CD4-positive, alpha-beta T cell treated with Interleukin-15 for 1 hour (primary cell): ENCODE data around the gene NTHL1.

Experiments
- DNase-seq: peaks from one replicate; pipeline ENCODE4 v3.0.0-alpha.2; 2020

NTHL1 gene

GRCh38 chr16:2062801-2063200 lies 15.2 kb upstream of the NTHL1 start:
- no peak for DNase-seq

GRCh38 chr16:2061526-2061925 lies 13.9 kb upstream of the NTHL1 start:
- no peak for DNase-seq

DNA sequence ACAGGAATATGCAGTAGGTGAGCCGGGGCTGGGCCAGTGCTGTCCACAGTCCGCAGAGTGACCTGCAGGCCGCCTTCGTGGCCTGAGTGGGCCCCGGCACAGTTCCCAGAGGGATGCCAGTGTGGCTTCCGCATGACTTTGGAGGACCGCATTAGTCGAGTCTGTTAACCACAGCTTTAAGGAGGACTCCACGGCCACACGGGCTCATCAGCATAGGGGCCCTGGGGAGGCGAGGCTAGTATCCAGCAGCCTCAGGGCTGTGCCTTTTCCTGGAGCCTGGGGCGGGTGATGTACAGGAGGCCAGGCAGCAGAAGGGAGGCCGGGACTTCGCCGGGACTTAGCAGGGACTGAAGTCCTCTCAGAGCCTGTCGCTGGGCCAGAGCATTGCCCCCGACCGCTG lies 13.4 kb upstream of the NTHL1 start:
- no peak for DNase-seq

DNA sequence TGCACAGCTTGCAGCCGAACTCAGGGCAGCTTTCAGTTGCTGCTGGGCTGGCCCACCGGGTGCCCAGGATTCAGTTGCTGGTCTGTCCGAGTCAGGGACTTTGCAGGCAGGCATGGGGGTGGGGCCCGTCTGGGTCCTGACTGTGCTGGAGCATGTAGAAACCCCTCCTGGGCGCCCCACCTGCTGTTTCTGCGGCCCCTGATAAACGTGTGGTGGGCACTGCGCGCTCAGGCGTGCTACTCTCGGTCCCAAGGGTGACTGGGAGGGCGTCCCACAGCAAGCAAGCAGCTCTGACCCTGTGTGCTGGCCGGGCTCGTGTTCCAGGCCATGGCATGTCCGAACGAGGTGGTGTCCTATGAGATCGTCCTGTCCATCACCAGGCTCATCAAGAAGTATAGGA lies 12.7 kb upstream of the NTHL1 start:
- DNase-seq = no peak

DNA sequence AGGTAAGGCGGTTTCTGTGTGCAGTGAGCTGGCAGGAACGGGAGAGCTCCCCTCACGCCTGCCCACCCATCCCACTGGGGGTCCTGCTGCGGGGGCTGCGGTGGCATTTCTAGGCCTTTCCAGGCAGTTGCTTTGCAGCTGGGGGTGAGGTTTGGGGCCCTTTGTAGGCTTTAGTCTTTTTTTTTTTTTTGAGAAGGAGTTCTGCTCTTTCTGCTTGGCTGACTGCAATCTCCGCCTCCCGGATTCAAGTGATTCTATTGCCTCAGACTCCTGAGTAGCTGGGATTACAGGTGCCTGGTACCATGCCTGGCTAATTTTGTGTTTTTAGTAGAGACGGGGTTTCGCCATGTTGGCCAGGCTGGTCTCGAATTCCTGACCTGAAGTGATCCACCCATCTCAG lies 11.2 kb upstream of the NTHL1 start:
- no peak for DNase-seq

GRCh38 chr16:2058420-2058819 lies 10.8 kb upstream of the NTHL1 start:
- no peak for DNase-seq

- no peak for DNase-seq
Observed at GRCh38 chr16:2057438-2057837, 9.8 kb upstream of the NTHL1 start.

- DNase-seq = no peak
Observed at GRCh38 chr16:2056681-2057407, 9.2 kb upstream of the NTHL1 start.

GRCh38 chr16:2056077-2056476 lies 8.4 kb upstream of the NTHL1 start:
- no peak for DNase-seq

DNA sequence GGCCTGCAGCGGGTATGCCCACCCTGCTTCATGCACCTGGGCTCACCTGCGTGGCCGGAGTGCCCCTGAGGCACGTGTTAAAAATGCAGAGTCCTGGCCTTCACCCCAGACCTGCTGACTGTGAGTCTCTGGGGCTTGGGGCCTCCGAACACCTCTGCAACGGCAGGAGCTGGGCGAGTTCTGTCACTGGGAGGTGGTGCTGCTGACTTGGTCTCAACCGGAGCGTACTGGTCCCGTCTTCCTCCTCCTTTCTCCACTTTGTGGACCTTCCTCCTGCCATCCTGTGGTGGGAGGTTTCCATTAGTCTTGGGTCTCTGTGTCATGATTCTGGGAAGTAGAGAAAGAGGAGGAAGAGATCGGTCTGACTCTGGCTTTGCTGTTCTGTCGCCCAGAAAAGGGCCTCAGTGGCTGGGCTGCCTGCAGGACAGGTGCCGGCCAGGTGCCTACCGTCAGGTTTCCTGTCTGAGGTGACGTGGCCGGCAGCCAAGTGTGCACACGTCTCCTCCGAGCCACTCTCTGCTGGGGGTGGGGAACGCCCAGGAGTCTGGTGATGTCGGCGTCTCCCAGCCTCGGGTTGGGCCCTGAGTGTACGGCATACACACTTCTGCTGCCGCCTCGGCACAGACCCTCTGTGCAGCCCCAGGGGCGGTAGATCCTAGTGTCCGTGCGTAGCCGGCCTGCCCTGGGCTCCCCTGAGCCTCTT lies 7.1 kb upstream of the NTHL1 start:
- DNase-seq = no peak

GRCh38 chr16:2053897-2054296 lies 6.3 kb upstream of the NTHL1 start:
- DNase-seq = no peak

DNA sequence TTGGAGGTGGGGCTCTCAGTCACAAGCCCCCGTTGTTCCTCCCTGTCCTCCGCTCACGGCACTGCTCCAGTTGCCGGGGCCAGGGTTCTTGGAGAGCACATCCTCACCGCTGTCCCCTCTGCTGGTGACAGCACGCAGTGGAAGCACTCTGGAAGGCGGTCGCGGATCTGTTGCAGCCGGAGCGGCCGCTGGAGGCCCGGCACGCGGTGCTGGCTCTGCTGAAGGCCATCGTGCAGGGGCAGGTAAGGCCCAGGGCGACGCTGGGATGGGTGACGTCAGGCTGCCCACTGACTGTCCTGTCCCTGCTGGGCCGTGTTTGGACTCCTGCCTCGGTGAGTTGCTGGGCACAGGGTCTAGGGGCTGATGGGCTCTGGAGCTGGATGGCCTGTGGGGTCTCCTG lies 5.6 kb upstream of the NTHL1 start:
- no peak for DNase-seq

DNA sequence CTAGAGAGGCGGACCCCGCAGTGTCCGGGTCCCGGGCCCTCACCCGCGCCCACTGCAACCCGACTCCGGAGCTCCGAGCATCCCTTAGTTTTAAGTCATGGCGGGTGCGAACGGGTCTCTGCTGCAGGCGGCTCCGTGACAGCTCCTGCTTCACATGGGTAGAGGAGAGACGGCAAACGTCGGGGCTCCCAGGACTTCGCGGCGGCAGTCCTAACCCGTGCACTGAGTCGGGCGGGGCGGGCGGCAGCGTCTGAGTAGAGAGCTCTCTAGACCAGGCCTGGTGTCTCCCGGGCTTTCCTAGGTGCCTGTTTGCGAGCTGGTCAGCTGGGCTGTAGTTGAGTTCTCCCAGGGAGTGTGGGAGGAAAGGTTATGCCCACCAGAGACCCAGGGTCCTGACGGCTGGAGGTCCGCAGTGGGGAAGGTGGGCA lies 496 bp upstream of the NTHL1 start:
- DNase-seq = no peak

DNA sequence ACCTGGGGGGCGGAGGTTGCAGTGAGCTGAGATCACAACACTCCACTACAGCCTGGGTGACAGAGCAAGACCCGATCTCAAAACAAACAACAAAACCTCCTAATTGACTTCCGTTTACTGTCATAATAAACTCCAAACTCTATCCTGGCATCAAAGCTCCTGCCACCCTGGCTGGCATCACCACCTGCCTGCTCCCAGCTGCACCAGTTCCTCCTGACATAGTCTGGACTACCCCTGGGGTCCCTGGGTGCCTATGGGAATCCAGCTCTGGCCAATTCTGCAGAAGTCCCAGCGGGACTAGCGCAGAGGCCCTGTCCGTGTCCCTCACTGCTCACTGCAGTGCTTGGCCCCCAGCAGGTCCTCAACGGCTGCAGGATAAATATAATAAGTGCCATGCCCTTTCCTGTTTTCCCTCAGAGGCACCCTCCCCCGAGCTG lies 723 bp downstream of the NTHL1 start:
- no peak for DNase-seq

- no peak for DNase-seq
Observed at GRCh38 chr16:2045965-2046892, 1.4 kb downstream of the NTHL1 start.

- DNase-seq = no peak
Observed at GRCh38 chr16:2044541-2044940, 3.1 kb downstream of the NTHL1 start.

DNA sequence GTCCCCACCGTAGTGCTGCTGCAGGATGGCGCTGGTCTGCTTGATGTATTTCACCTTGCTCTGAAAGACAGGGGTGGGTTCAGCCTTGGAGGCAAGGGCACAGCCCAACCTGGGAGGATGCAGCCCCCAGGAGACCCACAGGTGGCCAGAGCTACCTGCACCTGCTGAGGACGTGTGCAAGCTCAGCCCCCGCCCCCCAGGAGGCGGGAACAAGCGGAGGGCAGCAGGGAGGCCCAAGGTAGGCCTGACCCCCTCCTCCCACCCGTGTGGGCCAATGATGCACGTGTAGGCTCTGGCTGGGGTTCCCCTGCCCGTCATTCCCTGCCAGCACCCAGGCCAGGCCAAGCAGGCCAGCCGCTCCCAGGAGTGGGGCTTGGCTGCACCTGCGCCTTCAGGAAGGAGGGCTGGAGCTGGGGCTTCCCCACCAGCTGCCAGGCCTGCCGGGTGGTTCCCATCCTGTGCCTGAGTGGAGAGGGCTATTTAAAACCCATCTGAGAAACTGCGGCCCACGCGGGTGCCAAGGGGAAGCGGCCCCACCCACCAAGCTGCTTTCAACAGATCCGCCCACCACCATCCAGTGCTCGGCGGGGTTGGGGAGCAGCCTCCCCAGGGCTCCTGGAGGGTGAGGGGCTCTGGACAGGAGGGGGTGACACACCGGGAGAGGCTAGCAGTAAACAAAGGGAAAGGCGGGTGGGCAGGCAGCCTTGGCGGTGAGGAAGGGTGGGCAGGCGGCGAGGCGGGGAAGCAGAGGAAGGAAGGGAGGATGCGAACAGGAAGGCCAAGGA lies 3.8 kb downstream of the NTHL1 start:
- DNase-seq = no peak

DNA sequence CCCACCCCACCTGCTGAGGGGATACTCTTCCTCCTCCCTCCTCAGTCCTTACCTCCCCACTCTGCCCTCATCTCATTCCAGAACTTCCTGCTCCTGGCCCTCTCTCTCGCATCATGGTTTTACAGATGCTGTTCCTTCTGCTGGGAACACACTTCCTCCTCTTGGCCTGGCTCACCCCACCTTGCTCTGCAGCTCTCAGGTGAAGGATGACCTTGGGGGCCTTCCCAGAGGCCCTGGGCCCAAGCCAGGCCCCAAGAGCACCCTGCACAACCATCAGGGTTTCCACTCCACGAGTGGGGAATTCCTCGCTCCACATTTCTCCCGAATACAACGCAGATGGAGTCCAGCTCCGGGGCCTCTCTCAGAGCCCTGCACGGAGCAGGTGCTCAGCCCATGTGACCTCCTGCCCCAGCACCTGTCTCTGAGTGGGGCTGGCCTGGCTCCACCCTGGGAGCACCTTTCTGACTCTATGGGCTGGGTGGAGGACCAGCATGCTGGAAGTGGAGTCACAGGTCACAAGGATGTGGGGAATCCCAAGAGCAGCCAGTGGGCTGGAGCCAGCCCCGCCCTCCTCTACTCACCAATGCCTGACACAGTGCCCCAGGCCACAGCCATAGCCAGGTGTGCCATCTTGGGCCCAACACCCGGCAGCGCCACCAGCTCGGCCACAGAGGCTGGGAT lies 4.5 kb downstream of the NTHL1 start:
- no peak for DNase-seq

- no peak for DNase-seq
Observed at GRCh38 chr16:2042171-2042985, 5.3 kb downstream of the NTHL1 start.

- DNase-seq = no peak
Observed at GRCh38 chr16:2040787-2041522, 6.7 kb downstream of the NTHL1 start.
